Measurements from ENCODE around the gene SPINK14.

- TF ChIP-seq ZFX (CRISPR knock-in tag; IDR thresholded peaks at IDR 0.05; ENCODE audit: low read depth) (no peak), ZKSCAN8 (CRISPR knock-in tag; IDR thresholded peaks at IDR 0.05; ENCODE audit: borderline replicate concordance) (no peak), ZIK1 (CRISPR knock-in tag; IDR thresholded peaks at IDR 0.05; ENCODE audit: borderline replicate concordance, low read depth) (no peak), ZSCAN31 (CRISPR knock-in tag; IDR thresholded peaks at IDR 0.05; ENCODE audit: low read depth) (no peak), ARID3A (IDR thresholded peaks at IDR 0.05; ENCODE audit: low read depth, low read length) (no peak), ZNF83 (CRISPR knock-in tag; IDR thresholded peaks at IDR 0.05; ENCODE audit: borderline replicate concordance) (no peak)
These were observed 32.8 kb downstream of the SPINK14 start for GRCh38 chr5:148201151-148201550.
